ENCODE results near the gene LRRC2.

DNA sequence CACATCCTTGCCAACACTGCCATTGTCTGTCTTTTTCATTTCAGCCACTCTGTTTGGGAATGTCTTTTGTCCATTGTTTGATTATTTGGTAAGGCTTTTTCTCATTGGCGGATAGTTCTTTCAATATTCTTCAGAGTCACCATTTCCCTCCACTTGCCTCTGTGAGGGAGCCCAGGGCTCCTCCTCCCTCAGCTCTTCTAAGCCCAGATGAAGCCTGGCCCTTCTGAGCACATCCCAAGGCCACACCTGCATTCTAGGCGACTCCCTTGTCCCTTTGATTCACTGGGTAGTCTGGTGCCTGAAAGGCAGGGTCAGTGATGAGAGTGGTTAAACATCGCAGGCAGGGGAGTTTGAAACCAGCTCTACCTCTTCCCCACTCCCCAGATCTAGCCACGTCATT is 89.0 kb downstream of the LRRC2 start:
- TF ChIP-seq, protein P1, sequence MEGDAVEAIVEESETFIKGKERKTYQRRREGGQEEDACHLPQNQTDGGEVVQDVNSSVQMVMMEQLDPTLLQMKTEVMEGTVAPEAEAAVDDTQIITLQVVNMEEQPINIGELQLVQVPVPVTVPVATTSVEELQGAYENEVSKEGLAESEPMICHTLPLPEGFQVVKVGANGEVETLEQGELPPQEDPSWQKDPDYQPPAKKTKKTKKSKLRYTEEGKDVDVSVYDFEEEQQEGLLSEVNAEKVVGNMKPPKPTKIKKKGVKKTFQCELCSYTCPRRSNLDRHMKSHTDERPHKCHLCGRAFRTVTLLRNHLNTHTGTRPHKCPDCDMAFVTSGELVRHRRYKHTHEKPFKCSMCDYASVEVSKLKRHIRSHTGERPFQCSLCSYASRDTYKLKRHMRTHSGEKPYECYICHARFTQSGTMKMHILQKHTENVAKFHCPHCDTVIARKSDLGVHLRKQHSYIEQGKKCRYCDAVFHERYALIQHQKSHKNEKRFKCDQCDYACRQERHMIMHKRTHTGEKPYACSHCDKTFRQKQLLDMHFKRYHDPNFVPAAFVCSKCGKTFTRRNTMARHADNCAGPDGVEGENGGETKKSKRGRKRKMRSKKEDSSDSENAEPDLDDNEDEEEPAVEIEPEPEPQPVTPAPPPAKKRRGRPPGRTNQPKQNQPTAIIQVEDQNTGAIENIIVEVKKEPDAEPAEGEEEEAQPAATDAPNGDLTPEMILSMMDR (IDR thresholded peaks at IDR 0.05) = no peak
- TF ChIP-seq POLR2A (IDR thresholded peaks at IDR 0.05) = no peak

Data from breast epithelium (tissue), 3 donors.